IMR-90 (cell line): Measurements from ENCODE around the gene FDX1. TPM values are rescaled to one million over a fixed set of nuclear protein-coding genes. Genes with fewer than 3 reads are reported as not detected.

Experiments
- ATAC-seq: fragments of 200-7000 bp; cut with Tn5 transposase; 2 replicates; pipeline ENCODE4 v1.9.1; 2020; ENCODE audit warnings: low read depth, mild to moderate bottlenecking, moderate library complexity
- BruUV-seq: library from RNA; stranded (reverse); fragments of 400-500 nt; replicated peaks from 2 replicates; lab custom pipeline; 2021; lab: Mats Ljungman, UMichigan
- CTCF ChIA-PET: fragments of 300-600 bp; formaldehyde crosslinking; extraction: SDS; loops from one replicate; lab custom pipeline; 2021; ENCODE audit warnings: antibody characterized with exemption; lab: Yijun Ruan, JAX
- POLR2A ChIA-PET: fragments of 300-600 bp; sonication (Branson Sonifier 250); formaldehyde crosslinking; loops from one replicate; lab custom pipeline; 2022; ENCODE audit warnings: antibody characterized with exemption; ENCODE audit not compliant: unreplicated experiment; lab: Charles Lee
- DNase-seq: peaks from one replicate; pipeline ENCODE4 v3.0.0; 2013
- H2AFZ ChIP-seq: replicated peaks from 2 replicates; pipeline ENCODE3; 2013; ENCODE audit warnings: low read length, mild to moderate bottlenecking; ENCODE audit not compliant: poor library complexity
- H2AK5ac ChIP-seq: 2 replicates; pipeline ENCODE4 v1.6.1; 2013; ENCODE audit warnings: low read depth, low read length, inconsistent platforms
- H2AK9ac ChIP-seq: replicated peaks from 2 replicates; pipeline ENCODE3; 2013; ENCODE audit warnings: mild to moderate bottlenecking, low read depth, low read length, moderate library complexity; ENCODE audit not compliant: poor library complexity
- H2BK120ac ChIP-seq: 2 replicates; pipeline ENCODE4 v1.6.1; 2013; ENCODE audit warnings: low read depth, low read length, inconsistent platforms
- H2BK15ac ChIP-seq: 3 replicates; pipeline ENCODE4 v1.6.1; 2013; ENCODE audit warnings: low read depth, low read length, inconsistent platforms
- H2BK20ac ChIP-seq: 2 replicates; pipeline ENCODE4 v1.6.1; 2013; ENCODE audit warnings: low read depth, mild to moderate bottlenecking, inconsistent platforms, low read length, moderate library complexity
- H2BK5ac ChIP-seq: 2 replicates; pipeline ENCODE4 v1.6.1; 2013; ENCODE audit warnings: mild to moderate bottlenecking, low read depth, low read length, inconsistent platforms; ENCODE audit not compliant: poor library complexity, severe bottlenecking
- H3K14ac ChIP-seq: replicated peaks from 2 replicates; pipeline ENCODE4 v1.6.1; 2013; ENCODE audit warnings: low read depth, low read length, inconsistent platforms
- H3K18ac ChIP-seq: 2 replicates; pipeline ENCODE4 v1.6.1; 2013; ENCODE audit warnings: low read depth, low read length, control low read depth
- H3K23ac ChIP-seq: 2 replicates; pipeline ENCODE4 v1.6.1; 2013; ENCODE audit warnings: low read depth, low read length, inconsistent platforms
- H3K27ac ChIP-seq: 2 replicates; pipeline ENCODE4 v1.5.1; 2013; ENCODE audit warnings: mild to moderate bottlenecking, control low read depth, low read length; ENCODE audit not compliant: insufficient read depth
- H3K27me3 ChIP-seq: 2 replicates; pipeline ENCODE4 v1.6.1; 2013; ENCODE audit warnings: low read length; ENCODE audit not compliant: control insufficient read depth, insufficient read depth
- H3K36me3 ChIP-seq: 2 replicates; pipeline ENCODE4 v1.6.1; 2013; ENCODE audit warnings: low read length, mixed read lengths; ENCODE audit not compliant: control insufficient read depth, insufficient read depth
- H3K4ac ChIP-seq: 2 replicates; pipeline ENCODE4 v1.6.1; 2013; ENCODE audit warnings: low read depth, low read length, inconsistent platforms
- H3K4me1 ChIP-seq: 2 replicates; pipeline ENCODE4 v1.6.1; 2013; ENCODE audit warnings: low read length, mixed read lengths; ENCODE audit not compliant: control insufficient read depth, insufficient read depth
- H3K4me2 ChIP-seq: 2 replicates; pipeline ENCODE4 v1.6.1; 2013; ENCODE audit warnings: low read depth, mild to moderate bottlenecking, control low read depth, low read length, moderate library complexity
- H3K4me3 ChIP-seq: 2 replicates; pipeline ENCODE4 v1.5.1; 2013; ENCODE audit warnings: low read depth, mild to moderate bottlenecking, control low read depth, low read length, moderate library complexity; ENCODE audit not compliant: insufficient read depth
- H3K56ac ChIP-seq: 2 replicates; pipeline ENCODE4 v1.6.1; 2013; ENCODE audit warnings: low read length, inconsistent platforms; ENCODE audit not compliant: insufficient read depth; ENCODE audit errors: extremely low read depth
- H3K79me1 ChIP-seq, 2 experiments: 2 replicates each; pipeline ENCODE4 v1.6.1; 2013; ENCODE audit warnings: low read length in 2 of 2, inconsistent platforms in 1 of 2, low read depth in 1 of 2
- H3K9ac ChIP-seq: 2 replicates; pipeline ENCODE4 v1.6.1; 2013; ENCODE audit warnings: low read depth, low read length, control low read depth
- H3K9me1 ChIP-seq: 2 replicates; pipeline ENCODE4 v1.6.1; 2013; ENCODE audit warnings: low read length, inconsistent platforms; ENCODE audit not compliant: insufficient read depth
- H3K9me3 ChIP-seq: 2 replicates; pipeline ENCODE4 v1.6.1; 2013; ENCODE audit warnings: low read length; ENCODE audit not compliant: control insufficient read depth, insufficient read depth
- H4K20me1 ChIP-seq: 2 replicates; pipeline ENCODE4 v1.6.1; 2013; ENCODE audit warnings: low read length, inconsistent platforms; ENCODE audit not compliant: insufficient read depth
- H4K5ac ChIP-seq: 2 replicates; pipeline ENCODE4 v1.6.1; 2013; ENCODE audit warnings: mild to moderate bottlenecking, low read depth, low read length, control low read depth
- H4K8ac ChIP-seq, 2 experiments: 2 replicates each; pipeline ENCODE4 v1.6.1; 2013; ENCODE audit warnings: low read depth in 2 of 2, low read length in 2 of 2, control low read depth in 1 of 2, inconsistent platforms in 1 of 2
- H4K91ac ChIP-seq: 2 replicates; pipeline ENCODE4 v1.6.1; 2013; ENCODE audit warnings: low read depth, low read length, inconsistent platforms; ENCODE audit not compliant: insufficient read depth
- ELK1 ChIP-seq: fragments of 150-350 bp; IDR thresholded peaks from 2 replicates; pipeline ENCODE4 v1.6.1; 2016; ENCODE audit warnings: low read depth, mild to moderate bottlenecking, low read length, moderate library complexity, borderline replicate concordance
- FOS ChIP-seq: fragments of 150-350 bp; IDR thresholded peaks from 2 replicates; pipeline ENCODE4 v1.6.1; 2016; ENCODE audit warnings: low read depth, low read length
- POLR2A ChIP-seq: IDR thresholded peaks from 2 replicates; pipeline ENCODE4 v1.6.1; 2012; ENCODE audit warnings: mild to moderate bottlenecking, low read depth, low read length
- RCOR1 ChIP-seq: IDR thresholded peaks from 2 replicates; pipeline ENCODE4 v1.6.1; 2012; ENCODE audit warnings: mild to moderate bottlenecking, low read length, improper control_type of control experiment; ENCODE audit not compliant: insufficient replicate concordance
- RFX5 ChIP-seq: IDR thresholded peaks from 2 replicates; pipeline ENCODE4 v1.8.0; 2012; ENCODE audit warnings: low read depth, mild to moderate bottlenecking, low read length, moderate library complexity
- SMC3 ChIP-seq: fragments of 150-350 bp; IDR thresholded peaks from 2 replicates; pipeline ENCODE4 v1.6.1; 2016; ENCODE audit warnings: low read depth, mild to moderate bottlenecking, antibody characterized with exemption, low read length, moderate library complexity
- WGBS, 2 experiments: methylation state at CpG; one replicate each; pipeline versions ENCODE4 v1.1.5 to v1.1.7; 2013; ENCODE audit warnings: missing lambda C conversion rate in 2 of 2; ENCODE audit not compliant: insufficient read length in 1 of 2; ENCODE audit errors: extremely low coverage in 2 of 2; 5-methylcytosine and 5-hydroxymethylcytosine counted together
- dilution Hi-C: fragments of 300-500 bp; cut with HindIII; formaldehyde crosslinking; loops from one replicate; pipeline ENCODE4 v1.14.3; 2018; ENCODE audit warnings: low sequenced_read_pairs; ENCODE audit not compliant: unreplicated experiment
- in situ Hi-C: fragments of 300-500 bp; cut with MboI; formaldehyde crosslinking; loops from 3 replicates; pipeline ENCODE4 v1.14.3; 2019; ENCODE audit warnings: low sequenced_read_pairs, inconsistent platforms, mixed read lengths
- intact Hi-C: fragments of 100-400 bp; cut with micrococcal nuclease; formaldehyde crosslinking; loops from 2 replicates; pipeline ENCODE4 v1.10.0; 2022
- polyA plus RNA-seq, 3 experiments: library from polyadenylated mRNA; depleted of rRNA; stranded (reverse); fragments of >200 nt; gene quantifications; 2 replicates each; pipeline ENCODE4 v1.2.3, GENCODE V29; 2012; ENCODE audit warnings: low replicate concordance in 1 of 3
- total RNA-seq: library from RNA; depleted of rRNA; stranded (reverse); fragments of >200 nt; gene quantifications from 2 replicates; pipeline ENCODE4 v1.2.3, GENCODE V29; 2012

FDX1 gene
- total and polyA plus RNA-seq, 2 of the 4 experiments (the other 2 are of a cell fraction), result 4.3 to 5.1 TPM

GRCh38 chr11:110501428-110501827 lies 71.7 kb downstream of the FDX1 start:
- Histone ChIP-seq H2AK9ac (no peak overlapping the region), H3K4me2 (no peak overlapping the region), H3K56ac (no peak overlapping the region), H3K9me1 (no peaks in the 10 kb centered on the region), H2BK20ac (no peak overlapping the region), H3K79me1 (no peaks in the 10 kb centered on the region), H3K14ac (no peak overlapping the region), H3K9me3 (no peaks in the 10 kb centered on the region), H2BK120ac (no peak overlapping the region), H4K91ac (no peak overlapping the region), H2AK5ac (no peak overlapping the region), H2BK15ac (no peak overlapping the region), H4K20me1 (no peaks in the 10 kb centered on the region), H3K27ac (no peak overlapping the region), H3K27me3 (no peaks in the 10 kb centered on the region; the same call in 1 of the 2 replicates), H4K5ac (no peak overlapping the region), H3K23ac (no peak overlapping the region), H3K36me3 (no peaks in the 10 kb centered on the region), H4K8ac (no peak overlapping the region), H2BK5ac (no peak overlapping the region), H3K18ac (no peak overlapping the region), H2AFZ (no peak overlapping the region), H3K4me3 (no peak overlapping the region), H3K9ac (no peak overlapping the region), H3K4me1 (no peaks in the 10 kb centered on the region), H3K4ac (no peak overlapping the region)
- dilution Hi-C loops (no loop called here), intact Hi-C loops (no loop called here), in situ Hi-C loops (no loop called here)
- ATAC-seq (no peak), DNase-seq (no peak)
- BruUV-seq, result no TSS peak
- CTCF ChIA-PET, result no interaction called here
- POLR2A ChIA-PET, result no interaction called here
- TF ChIP-seq RFX5 (no peak), SMC3 (no peak), RCOR1 (no peak), POLR2A (no peak), FOS (no peak), ELK1 (no peak)
- no CpG with 5 or more reads among the region's 2 CpGs for WGBS, 2 experiments
